Lower leg skin (tissue), 4 donors: ENCODE results near the gene FILIP1. TPM values are rescaled to one million over a fixed set of nuclear protein-coding genes. Genes with fewer than 3 reads are reported as not detected.

Experiments
- DNase-seq, 2 donors: peaks; one replicate each; pipeline ENCODE4 v3.0.0-alpha.2; 2019; ENCODE audit warnings: low spot score in 2 of 2
- H3K4me3 ChIP-seq: fragments of 200-600 bp; sonication (generic); 2 replicates; pipeline ENCODE4 v1.5.1; 2017; ENCODE audit warnings: mild to moderate bottlenecking, low read depth; ENCODE audit not compliant: poor library complexity, severe bottlenecking
- CTCF ChIP-seq, 3 donors: fragments of 450-650 bp; IDR thresholded peaks; one replicate each; pipeline ENCODE4 v1.5.1; 2016; ENCODE audit warnings: antibody characterized with exemption in 3 of 3, mild to moderate bottlenecking in 3 of 3, moderate library complexity in 2 of 3
- POLR2A ChIP-seq, 2 donors: fragments of 450-650 bp; IDR thresholded peaks; one replicate each; pipeline ENCODE4 v1.6.1; 2016 to 2017; ENCODE audit warnings: antibody characterized with exemption in 2 of 2, mild to moderate bottlenecking in 1 of 2, moderate library complexity in 1 of 2
- WGBS, 2 donors: methylation state at CpG; one replicate each; pipeline ENCODE4 v1.1.5; 2018; 5-methylcytosine and 5-hydroxymethylcytosine counted together
- intact Hi-C: fragments of 100-400 bp; cut with DNase I; formaldehyde crosslinking; loops from one replicate; pipeline ENCODE4 v1.15.0; 2023; ENCODE audit warnings: low total_unique reads
- total RNA-seq, 4 donors: library from RNA; depleted of rRNA; stranded (reverse); fragments of >200 nt; gene quantifications; one replicate each; pipeline ENCODE4 v1.1.0, GENCODE V29; 2016

Gene FILIP1
- total RNA-seq, 4 donors from 2014 or later, result 0.38 to 1.6 (median 0.92) TPM

GRCh38 chr6:75296811-75297779 lies 196.5 kb downstream of the FILIP1 start:
- 5 to 8% methylated on average over 3 of the region's 3 CpGs for WGBS, 2 donors
- no peak overlapping the region for H3K4me3 ChIP-seq
- intact Hi-C loops, result no loop called here
- peak in 1 of 3 donors; percentile 23 for TF ChIP-seq CTCF (IDR thresholded peaks at IDR 0.05)
- no peak for TF ChIP-seq POLR2A (IDR thresholded peaks at IDR 0.05)
- no peak for DNase-seq

GRCh38 chr6:75292555-75292954 lies 201.0 kb downstream of the FILIP1 start:
- intact Hi-C loops, result no loop called here
- no peak for TF ChIP-seq POLR2A (IDR thresholded peaks at IDR 0.05)
- TF ChIP-seq CTCF (IDR thresholded peaks at IDR 0.05), result no peak
- no peak overlapping the region for H3K4me3 ChIP-seq
- WGBS, 2 donors, result 83 to 87% methylated on average over 2 of the region's 2 CpGs
- DNase-seq, result no peak

GRCh38 chr6:75291744-75292143 lies 201.9 kb downstream of the FILIP1 start:
- intact Hi-C loops, result no loop called here
- WGBS, 2 donors, result 80 to 87% methylated on average over 1 of the region's 1 CpG
- TF ChIP-seq POLR2A (IDR thresholded peaks at IDR 0.05), result no peak
- no peak for TF ChIP-seq CTCF (IDR thresholded peaks at IDR 0.05)
- H3K4me3 ChIP-seq, result no peak overlapping the region
- DNase-seq, result no peak

- no peak overlapping the region for H3K4me3 ChIP-seq
- TF ChIP-seq CTCF (IDR thresholded peaks at IDR 0.05) (no peak), POLR2A (IDR thresholded peaks at IDR 0.05) (no peak)
- WGBS, 2 donors, result 76 to 80% methylated on average over 2 of the region's 2 CpGs
- no peak for DNase-seq
- intact Hi-C loops, result no loop called here
These were observed 202.3 kb downstream of the FILIP1 start for GRCh38 chr6:75291331-75291730.

- H3K4me3 ChIP-seq, result no peak overlapping the region
- intact Hi-C loops, result no loop called here
- DNase-seq, result no peak
- no peak for TF ChIP-seq CTCF (IDR thresholded peaks at IDR 0.05)
- TF ChIP-seq POLR2A (IDR thresholded peaks at IDR 0.05), result no peak
- WGBS, 2 donors, result 70 to 72% methylated on average over 7 of the region's 7 CpGs
These were observed 203.3 kb downstream of the FILIP1 start for GRCh38 chr6:75290136-75290945.
